ENCODE measurements around the gene ANO6.

Gene ANO6

GRCh38 chr12:45468751-45469615 lies 253.1 kb downstream of the ANO6 start:
- peaks cover 13% of the 10 kb centered on the region for H3K27me3 Mint-ChIP-seq
- no peak overlapping the region for H3K27ac Mint-ChIP-seq
- no peaks in the 10 kb centered on the region for H3K9me3 Mint-ChIP-seq
- no peak overlapping the region for H3K4me3 Mint-ChIP-seq
- H3K4me1 Mint-ChIP-seq = no peaks in the 10 kb centered on the region
- H3K36me3 Mint-ChIP-seq = no peaks in the 10 kb centered on the region
- no peak for ATAC-seq

- Mint-ChIP-seq H3K4me3 (no peak overlapping the region), H3K36me3 (no peaks in the 10 kb centered on the region), H3K9me3 (no peaks in the 10 kb centered on the region), H3K27me3 (peaks cover 13% of the 10 kb centered on the region), H3K4me1 (no peaks in the 10 kb centered on the region), H3K27ac (no peak overlapping the region)
- ATAC-seq = no peak
Measured at GRCh38 chr12:45469902-45470301, 254.0 kb downstream of the ANO6 start.

- Mint-ChIP-seq H3K4me3 (no peak overlapping the region), H3K27me3 (peaks cover 13% of the 10 kb centered on the region), H3K9me3 (peaks cover 3% of the 10 kb centered on the region), H3K36me3 (no peaks in the 10 kb centered on the region), H3K4me1 (no peaks in the 10 kb centered on the region), H3K27ac (no peak overlapping the region)
- ATAC-seq = no peak
Measured at GRCh38 chr12:45473636-45474035, 257.7 kb downstream of the ANO6 start.

- H3K4me1 Mint-ChIP-seq = no peaks in the 10 kb centered on the region
- H3K27me3 Mint-ChIP-seq = peaks cover under 1% of the 10 kb centered on the region
- no peak overlapping the region for H3K27ac Mint-ChIP-seq
- peaks cover 9% of the 10 kb centered on the region for H3K9me3 Mint-ChIP-seq
- no peak overlapping the region for H3K4me3 Mint-ChIP-seq
- no peak for ATAC-seq
- H3K36me3 Mint-ChIP-seq = no peaks in the 10 kb centered on the region
Measured at GRCh38 chr12:45475594-45475993, 259.7 kb downstream of the ANO6 start.

GRCh38 chr12:45477526-45477925 lies 261.6 kb downstream of the ANO6 start:
- H3K27ac Mint-ChIP-seq = no peak overlapping the region
- no peaks in the 10 kb centered on the region for H3K4me1 Mint-ChIP-seq
- no peak overlapping the region for H3K4me3 Mint-ChIP-seq
- no peak for ATAC-seq
- no peaks in the 10 kb centered on the region for H3K36me3 Mint-ChIP-seq
- no peaks in the 10 kb centered on the region for H3K27me3 Mint-ChIP-seq
- H3K9me3 Mint-ChIP-seq = peaks cover 9% of the 10 kb centered on the region

- no peak for ATAC-seq
- Mint-ChIP-seq H3K9me3 (peaks cover 9% of the 10 kb centered on the region), H3K27me3 (no peaks in the 10 kb centered on the region), H3K36me3 (no peaks in the 10 kb centered on the region), H3K4me3 (no peak overlapping the region), H3K27ac (no peak overlapping the region), H3K4me1 (no peaks in the 10 kb centered on the region)
Measured at GRCh38 chr12:45478931-45479330, 263.0 kb downstream of the ANO6 start.

GRCh38 chr12:45481746-45482145 lies 265.9 kb downstream of the ANO6 start:
- no peak for ATAC-seq
- no peaks in the 10 kb centered on the region for H3K27me3 Mint-ChIP-seq
- H3K4me3 Mint-ChIP-seq = no peak overlapping the region
- peaks cover 9% of the 10 kb centered on the region for H3K9me3 Mint-ChIP-seq
- H3K4me1 Mint-ChIP-seq = no peaks in the 10 kb centered on the region
- H3K36me3 Mint-ChIP-seq = no peaks in the 10 kb centered on the region
- H3K27ac Mint-ChIP-seq = no peak overlapping the region

- Mint-ChIP-seq H3K4me3 (no peak overlapping the region), H3K4me1 (no peaks in the 10 kb centered on the region), H3K9me3 (peaks cover 5% of the 10 kb centered on the region), H3K27ac (no peak overlapping the region), H3K27me3 (no peaks in the 10 kb centered on the region), H3K36me3 (no peaks in the 10 kb centered on the region)
- ATAC-seq = no peak
Measured at GRCh38 chr12:45483571-45483970, 267.7 kb downstream of the ANO6 start.

Data from stimulated activated memory B cell treated with anti-CD40 and anti-IgM and Interleukin-4, amounts not matched to agents 10 μg/mL and 1 μg/mL and 100 μg/mL, for 72 hours (primary cell).